ENCODE data around the gene SP140L.
"Not testable (repeated sequence)": the region's sequence is repeated elsewhere in the genome, so short reads cannot be mapped to it uniquely, and the experiment has no call there.

The SP140L gene

DNA sequence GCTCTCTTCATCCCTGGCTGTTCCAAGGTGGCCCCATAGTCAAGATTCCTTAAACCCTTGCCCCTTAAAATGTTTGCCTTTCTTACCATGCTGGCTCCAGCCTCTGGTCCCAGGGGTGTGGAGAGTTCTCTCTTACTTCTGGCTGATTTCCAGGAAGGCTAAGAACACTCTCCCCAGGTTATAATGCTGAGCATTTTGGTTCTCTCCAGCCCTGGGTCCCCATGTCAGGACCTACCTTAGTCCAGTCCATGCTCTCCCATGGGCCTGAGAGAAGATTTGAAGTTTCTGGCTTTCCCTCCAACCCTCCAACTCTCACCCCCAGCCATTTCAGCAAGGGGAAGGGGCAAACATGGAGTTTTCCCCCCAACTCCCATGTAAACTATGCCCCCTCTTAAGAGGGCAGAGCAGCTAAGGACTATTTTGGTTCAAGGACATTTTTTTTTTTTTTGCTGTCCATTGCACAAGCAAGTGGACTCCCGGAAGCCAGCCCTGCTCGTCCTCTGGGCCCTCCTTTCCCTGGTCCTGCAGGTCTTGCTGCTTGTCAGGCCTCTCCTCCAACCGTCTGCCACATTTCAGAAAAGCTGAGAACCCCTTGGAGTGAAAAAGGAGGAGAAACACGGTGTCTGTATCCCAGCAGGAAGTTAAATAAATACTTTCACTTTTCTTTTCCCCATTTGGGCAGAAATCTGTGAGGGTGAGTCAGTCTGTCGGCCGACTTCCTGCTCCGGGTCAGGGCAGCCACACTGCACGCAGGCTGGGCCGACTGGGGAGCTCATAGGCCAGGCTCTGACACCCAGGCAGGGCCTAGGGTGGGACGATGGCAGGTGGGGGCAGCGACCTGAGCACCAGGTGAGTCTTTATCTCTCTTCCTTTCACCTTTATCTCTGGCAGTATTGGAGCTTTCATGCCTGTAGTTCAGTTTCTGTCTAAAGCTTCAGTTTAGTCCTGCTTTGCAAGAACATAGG lies at the start of gene SP140L:
TSS of gene SP140L (plus strand) at position 741 of the 965 bp plus-strand sequence. CDS start at position 818, 77 bp downstream.
- peak; percentile 84 for DNase-seq (ENCODE audit: low spot score)

- no peak for DNase-seq (ENCODE audit: low spot score)
Observed at GRCh38 chr2:230282936-230283335, 44.1 kb upstream of the SP140L start.

DNA sequence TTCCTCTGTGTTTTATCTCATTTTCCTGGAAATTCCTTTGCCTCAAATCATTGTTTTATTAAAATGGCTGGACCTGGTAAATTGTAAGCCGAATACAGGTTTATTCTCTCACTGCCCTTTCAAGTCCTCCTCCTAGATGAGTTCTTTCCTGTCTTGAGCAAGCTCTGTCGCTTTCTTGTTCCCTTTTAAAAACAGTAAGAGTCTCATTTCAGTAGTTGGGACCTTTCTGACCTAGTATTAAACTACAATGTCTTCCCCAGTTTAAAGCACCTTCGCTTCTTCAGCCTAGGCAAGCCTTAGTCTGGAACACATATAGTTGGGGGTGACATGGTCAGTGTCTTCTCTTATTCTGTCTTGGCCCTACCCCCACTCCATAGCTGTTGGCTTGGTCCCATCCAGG lies 40.9 kb upstream of the SP140L start:
- DNase-seq (ENCODE audit: low spot score) = no peak

DNA sequence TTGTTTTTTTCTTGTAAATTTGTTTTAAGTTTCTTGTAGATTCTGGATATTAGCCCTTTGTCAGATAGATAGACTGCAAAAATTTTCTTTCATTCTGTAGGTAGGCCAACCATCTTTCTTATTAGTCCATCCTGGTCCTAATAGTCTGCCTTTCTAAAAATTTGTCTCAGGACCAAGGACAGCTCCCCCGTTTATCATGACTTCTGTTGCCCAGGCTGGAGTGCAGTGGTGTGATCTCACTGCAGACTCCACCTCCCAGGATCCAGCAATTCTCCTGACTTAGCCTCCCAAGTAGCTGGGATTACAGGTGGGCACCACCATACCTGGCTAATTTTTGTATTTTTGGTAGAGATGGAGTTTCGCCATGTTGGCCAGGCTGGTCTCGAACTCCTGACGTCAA lies 37.7 kb upstream of the SP140L start:
- DNase-seq (ENCODE audit: low spot score) = peak; percentile 14

GRCh38 chr2:230295192-230295591 lies 31.8 kb upstream of the SP140L start:
- DNase-seq (ENCODE audit: low spot score) = no peak

DNA sequence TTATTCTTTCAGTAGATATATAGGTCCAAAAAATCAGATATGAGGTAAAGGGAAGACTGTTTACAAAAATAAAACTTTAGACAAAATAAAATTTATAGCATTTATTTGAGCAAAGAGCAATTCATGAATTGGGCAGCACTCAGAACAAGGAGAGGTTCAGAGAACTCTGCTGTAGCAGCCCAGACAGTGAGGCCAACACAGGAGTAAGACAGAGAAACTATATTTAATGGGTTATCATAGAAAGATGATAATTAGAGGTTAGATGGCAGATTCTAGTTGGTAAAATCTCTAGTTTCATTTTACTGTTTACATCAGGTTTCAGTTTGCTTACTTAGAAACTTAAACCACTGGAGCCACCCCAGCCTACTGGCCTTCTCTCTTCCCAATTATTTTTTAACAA lies 30.1 kb upstream of the SP140L start:
- no peak for DNase-seq (ENCODE audit: low spot score)

GRCh38 chr2:230299618-230300017 lies 27.4 kb upstream of the SP140L start:
- no peak for DNase-seq (ENCODE audit: low spot score)

- DNase-seq (ENCODE audit: low spot score) = no peak
Observed at GRCh38 chr2:230305416-230306275, 21.3 kb upstream of the SP140L start.

- no peak for DNase-seq (ENCODE audit: low spot score)
Observed at GRCh38 chr2:230306474-230306873, 20.5 kb upstream of the SP140L start.

DNA sequence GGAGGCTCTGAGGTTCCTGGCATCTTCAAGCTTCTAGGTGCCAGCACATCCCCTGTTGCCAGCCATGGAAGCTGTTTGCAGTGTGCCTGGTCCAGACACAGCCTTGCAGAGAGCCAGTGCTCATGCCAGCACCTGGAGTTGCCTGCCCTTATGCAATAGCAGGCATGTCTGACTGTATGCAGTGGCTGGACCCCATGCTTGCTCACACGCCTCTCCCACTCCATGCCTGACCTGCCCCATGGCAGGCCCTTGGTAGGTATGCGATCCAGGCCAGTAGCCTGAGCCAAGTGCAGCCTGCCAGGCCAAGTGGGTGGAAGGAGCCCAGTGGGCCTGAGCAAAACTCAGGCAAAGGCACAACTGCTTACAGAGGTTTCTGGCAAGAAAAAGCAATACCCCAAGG lies 19.5 kb upstream of the SP140L start:
- DNase-seq (ENCODE audit: low spot score) = no peak

DNA sequence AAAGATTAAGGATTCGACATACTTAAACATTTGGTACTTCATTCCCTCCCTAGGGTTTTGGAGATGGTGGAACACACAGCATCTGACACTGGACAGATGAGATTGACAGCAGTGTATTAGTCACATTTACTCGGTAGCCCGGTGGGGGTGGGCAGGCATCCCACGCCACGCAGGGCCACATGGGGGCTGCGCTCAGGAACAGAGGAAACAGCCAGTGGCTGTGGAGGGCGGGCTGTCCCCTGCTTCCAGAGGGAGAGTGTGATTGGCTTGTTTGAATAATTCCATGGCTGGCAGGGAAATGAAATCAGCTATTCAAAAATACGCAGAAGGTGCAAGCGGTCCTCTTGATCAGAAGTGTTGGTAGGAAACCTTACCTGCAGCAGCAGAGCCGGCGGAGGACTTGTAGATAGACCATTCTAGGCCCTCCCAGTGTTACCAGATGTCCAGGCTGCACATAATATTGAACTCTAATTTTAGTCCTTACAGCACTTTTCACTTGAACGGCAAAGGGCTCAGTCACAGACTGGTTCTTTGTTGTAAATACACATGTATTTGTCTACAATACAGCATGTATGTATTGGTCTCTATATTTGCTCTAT lies 18.5 kb upstream of the SP140L start:
- DNase-seq (ENCODE audit: low spot score) = no peak

DNA sequence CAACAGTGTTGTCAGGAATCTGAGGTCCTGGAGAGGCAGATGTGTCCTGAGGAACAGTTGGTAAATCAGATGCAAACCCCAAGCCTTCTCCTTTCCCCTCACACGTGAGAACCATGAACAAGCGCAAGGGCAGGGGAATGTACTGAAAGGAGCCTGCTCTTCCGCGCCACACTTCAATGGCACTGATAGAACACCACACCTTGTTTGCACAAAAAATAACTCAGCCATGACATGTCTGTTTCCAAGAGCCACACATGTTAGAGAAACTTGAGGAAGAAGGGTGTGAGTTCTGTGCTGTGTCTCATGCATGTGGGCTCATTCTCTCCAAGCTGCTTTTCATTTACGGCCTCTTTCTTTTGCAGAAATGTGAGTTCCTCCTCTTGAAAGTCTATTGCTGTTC lies 16.2 kb upstream of the SP140L start:
- DNase-seq (ENCODE audit: low spot score) = not testable (repeated sequence)

GRCh38 chr2:230311634-230312033 lies 15.4 kb upstream of the SP140L start:
- not testable (repeated sequence) for DNase-seq (ENCODE audit: low spot score)

DNA sequence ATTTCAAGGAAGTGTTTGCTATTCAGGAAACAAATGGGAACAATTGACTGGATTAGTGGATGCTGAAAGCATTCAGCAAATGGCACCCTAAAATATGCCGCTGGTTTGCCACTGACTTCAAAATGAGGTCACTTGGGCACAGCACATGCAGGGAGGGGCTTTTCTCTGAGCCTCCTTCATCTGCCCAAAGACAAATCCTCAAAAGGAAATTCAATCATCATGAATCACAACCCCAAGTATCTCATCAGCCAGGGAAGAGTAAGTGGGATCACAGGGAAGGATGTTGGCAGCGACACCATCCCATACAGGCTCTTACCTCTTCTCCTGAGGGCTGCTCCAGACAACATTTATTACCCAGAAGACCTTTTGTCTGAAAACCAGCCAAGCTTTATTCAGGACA lies 14.4 kb upstream of the SP140L start:
- DNase-seq (ENCODE audit: low spot score) = no peak

DNA sequence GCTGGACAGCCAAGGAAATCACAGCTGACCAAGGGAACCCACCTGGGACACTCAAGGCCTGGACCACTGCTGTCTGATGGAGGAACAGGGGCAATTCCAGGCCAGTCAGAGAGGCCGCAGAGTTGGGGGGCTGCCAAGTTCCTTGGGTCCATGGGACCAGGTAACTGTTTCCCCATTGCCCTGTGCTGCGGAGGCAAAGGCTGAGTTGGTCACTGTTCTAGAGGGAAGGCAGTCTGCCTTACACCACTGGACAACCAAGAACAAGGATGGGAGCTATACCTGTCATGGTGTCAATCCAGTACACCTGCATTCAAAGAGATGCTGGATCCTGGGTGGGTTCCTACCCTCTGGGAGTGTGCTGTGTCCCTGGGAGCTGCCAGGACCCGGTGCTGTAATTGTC lies 9.6 kb upstream of the SP140L start:
- DNase-seq (ENCODE audit: low spot score) = no peak

GRCh38 chr2:230318190-230319121 lies 8.5 kb upstream of the SP140L start:
- no peak for DNase-seq (ENCODE audit: low spot score)

- DNase-seq (ENCODE audit: low spot score) = peak; percentile 86
Observed at GRCh38 chr2:230319211-230319862, 7.7 kb upstream of the SP140L start.

- no peak for DNase-seq (ENCODE audit: low spot score)
Observed at GRCh38 chr2:230321031-230321430, 6.0 kb upstream of the SP140L start.

GRCh38 chr2:230322561-230323384 lies 4.2 kb upstream of the SP140L start:
- no peak for DNase-seq (ENCODE audit: low spot score)

All from CD4-positive, alpha-beta T cell treated with Interleukin-2 at 100 ng/mL for 4 hours (primary cell).